A673 (cell line): ENCODE data around the gene TMEM178B. TPM values are rescaled to one million over a fixed set of nuclear protein-coding genes. Genes with fewer than 3 reads are reported as not detected.

ENCODE experiments used
- BruUV-seq: library from RNA; stranded (reverse); fragments of 400-500 nt; replicated peaks from 2 replicates; lab custom pipeline; 2021; lab: Mats Ljungman, UMichigan
- CTCF ChIA-PET: fragments of 300-600 bp; sonication (Branson Sonifier 250); formaldehyde crosslinking; loops from one replicate; lab custom pipeline; 2022; ENCODE audit warnings: antibody characterized with exemption; lab: Charles Lee
- POLR2A ChIA-PET: fragments of 300-600 bp; sonication (Branson Sonifier 250); formaldehyde crosslinking; loops from one replicate; lab custom pipeline; 2022; ENCODE audit warnings: antibody characterized with exemption; ENCODE audit not compliant: low non-redundant PET; lab: Charles Lee
- DNase-seq: peaks from one replicate; pipeline ENCODE4 v3.0.0-alpha.2; 2015; ENCODE audit warnings: low spot score
- H3K27ac ChIP-seq: fragments of 200-600 bp; sonication (generic); 2 replicates; pipeline ENCODE4 v1.5.1; 2016; ENCODE audit warnings: mixed run types, low read depth, mild to moderate bottlenecking, mixed read lengths, antibody characterized with exemption, low read length; ENCODE audit not compliant: poor library complexity, severe bottlenecking
- H3K27me3 ChIP-seq: fragments of 200-600 bp; sonication (generic); replicated peaks from 2 replicates; pipeline ENCODE4 v1.6.1; 2017; ENCODE audit warnings: mixed run types, low read depth, mild to moderate bottlenecking, mixed read lengths, antibody characterized with exemption, low read length; ENCODE audit not compliant: insufficient read depth, poor library complexity
- H3K36me3 ChIP-seq: fragments of 200-600 bp; sonication (generic); 2 replicates; pipeline ENCODE4 v1.6.1; 2016; ENCODE audit warnings: mixed run types, mild to moderate bottlenecking, mixed read lengths, antibody characterized with exemption, low read length; ENCODE audit not compliant: insufficient read depth, poor library complexity, severe bottlenecking
- H3K4me1 ChIP-seq: fragments of 200-600 bp; sonication (generic); 2 replicates; pipeline ENCODE4 v1.6.1; 2017; ENCODE audit warnings: mixed run types, mild to moderate bottlenecking, mixed read lengths, antibody characterized with exemption, low read length; ENCODE audit not compliant: insufficient read depth, poor library complexity, severe bottlenecking
- H3K4me3 ChIP-seq: fragments of 200-600 bp; sonication (generic); 2 replicates; pipeline ENCODE4 v1.5.1; 2016; ENCODE audit warnings: low read depth, mixed run types, mild to moderate bottlenecking, mixed read lengths, low read length; ENCODE audit not compliant: poor library complexity, severe bottlenecking
- H3K9me3 ChIP-seq: fragments of 200-600 bp; sonication (generic); 2 replicates; pipeline ENCODE4 v1.6.1; 2016; ENCODE audit warnings: mixed run types, low read depth, mild to moderate bottlenecking, mixed read lengths, antibody characterized with exemption, low read length; ENCODE audit not compliant: poor library complexity, severe bottlenecking
- EZH2 ChIP-seq: fragments of 200-600 bp; sonication (generic); IDR thresholded peaks from 2 replicates; pipeline ENCODE4 v1.6.1; 2017; ENCODE audit warnings: borderline replicate concordance, low read depth, mild to moderate bottlenecking, mixed read lengths, antibody characterized with exemption, low read length; ENCODE audit not compliant: poor library complexity, severe bottlenecking
- intact Hi-C: fragments of 100-400 bp; cut with micrococcal nuclease; formaldehyde crosslinking; loops from one replicate; pipeline ENCODE4 v1.10.0; 2022; ENCODE audit not compliant: unreplicated experiment
- total RNA-seq: library from RNA; stranded (reverse); gene quantifications from 2 replicates; pipeline ENCODE4 v1.2.3, GENCODE V29; 2021
- TF ChIP-seq, protein P1 (sequence below): fragments of 300-800, 200-600 bp; sonication (generic); conservative IDR thresholded peaks from 2 replicates; pipeline ENCODE4 v1.5.1; 2017; ENCODE audit warnings: low read depth, mild to moderate bottlenecking, antibody characterized with exemption, low read length, moderate library complexity, mixed read lengths

TMEM178B gene
- total RNA-seq, 1 experiment from 2014 or later, result 2.8 TPM

DNA sequence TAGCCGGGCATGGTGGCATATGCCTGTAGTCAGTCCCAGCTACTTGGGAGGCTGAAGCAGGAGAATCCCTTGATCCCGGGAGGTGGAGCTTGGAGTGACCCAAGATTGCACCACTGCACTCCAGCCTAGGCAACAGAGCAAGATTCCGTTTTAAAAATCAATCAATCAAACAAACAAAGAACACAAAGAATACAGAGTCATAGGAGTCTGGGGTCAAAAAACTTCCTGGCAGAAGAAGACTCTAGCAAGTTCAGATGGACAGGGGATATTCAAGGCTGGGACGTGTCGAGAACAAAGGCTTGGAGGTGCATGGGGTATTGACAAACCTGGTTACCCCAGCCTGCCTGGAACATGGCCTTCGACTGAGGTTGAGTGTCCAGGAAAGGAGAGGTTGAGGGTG, 248.5 kb downstream of the TMEM178B start:
- H3K4me3 ChIP-seq, result no peak overlapping the region
- ChIA-PET CTCF (no interaction called here), POLR2A (no interaction called here)
- H3K4me1 ChIP-seq, result no peaks in the 10 kb centered on the region
- no peaks in the 10 kb centered on the region for H3K36me3 ChIP-seq
- H3K9me3 ChIP-seq, result no peaks in the 10 kb centered on the region
- intact Hi-C loops, result no loop called here
- no peak overlapping the region for H3K27ac ChIP-seq
- H3K27me3 ChIP-seq, result no peaks in the 10 kb centered on the region
- TF ChIP-seq EZH2, result no peak
- TF ChIP-seq, protein P1, sequence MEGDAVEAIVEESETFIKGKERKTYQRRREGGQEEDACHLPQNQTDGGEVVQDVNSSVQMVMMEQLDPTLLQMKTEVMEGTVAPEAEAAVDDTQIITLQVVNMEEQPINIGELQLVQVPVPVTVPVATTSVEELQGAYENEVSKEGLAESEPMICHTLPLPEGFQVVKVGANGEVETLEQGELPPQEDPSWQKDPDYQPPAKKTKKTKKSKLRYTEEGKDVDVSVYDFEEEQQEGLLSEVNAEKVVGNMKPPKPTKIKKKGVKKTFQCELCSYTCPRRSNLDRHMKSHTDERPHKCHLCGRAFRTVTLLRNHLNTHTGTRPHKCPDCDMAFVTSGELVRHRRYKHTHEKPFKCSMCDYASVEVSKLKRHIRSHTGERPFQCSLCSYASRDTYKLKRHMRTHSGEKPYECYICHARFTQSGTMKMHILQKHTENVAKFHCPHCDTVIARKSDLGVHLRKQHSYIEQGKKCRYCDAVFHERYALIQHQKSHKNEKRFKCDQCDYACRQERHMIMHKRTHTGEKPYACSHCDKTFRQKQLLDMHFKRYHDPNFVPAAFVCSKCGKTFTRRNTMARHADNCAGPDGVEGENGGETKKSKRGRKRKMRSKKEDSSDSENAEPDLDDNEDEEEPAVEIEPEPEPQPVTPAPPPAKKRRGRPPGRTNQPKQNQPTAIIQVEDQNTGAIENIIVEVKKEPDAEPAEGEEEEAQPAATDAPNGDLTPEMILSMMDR, result no peak
- BruUV-seq, result no TSS peak
- DNase-seq, result no peak

DNA sequence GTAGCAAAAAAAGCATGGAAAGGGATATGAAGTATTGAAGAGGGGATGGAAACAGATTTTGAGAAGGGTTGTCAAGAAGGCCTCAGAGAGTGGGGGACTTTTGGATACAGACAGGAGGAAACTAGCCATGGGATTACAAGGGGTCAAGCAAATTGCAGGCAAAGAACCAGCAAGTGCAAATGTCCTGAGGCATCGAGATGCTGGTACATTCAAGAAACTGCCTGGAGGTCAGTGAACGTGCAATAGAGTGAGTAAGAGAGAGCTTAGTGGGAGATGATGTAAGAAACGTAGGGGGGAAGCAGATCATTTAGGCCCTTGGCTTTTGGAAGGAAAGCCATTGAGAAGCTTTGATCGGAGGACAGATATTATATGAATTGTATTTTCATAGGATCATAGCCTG, 250.0 kb downstream of the TMEM178B start:
- H3K4me3 ChIP-seq, result no peak overlapping the region
- TF ChIP-seq EZH2, result no peak
- TF ChIP-seq, protein P1, result no peak
- no peaks in the 10 kb centered on the region for H3K9me3 ChIP-seq
- no peaks in the 10 kb centered on the region for H3K36me3 ChIP-seq
- H3K4me1 ChIP-seq, result no peaks in the 10 kb centered on the region
- no peaks in the 10 kb centered on the region for H3K27me3 ChIP-seq
- intact Hi-C loops, result no loop called here
- DNase-seq, result no peak
- CTCF ChIA-PET, result no interaction called here
- POLR2A ChIA-PET, result no interaction called here
- H3K27ac ChIP-seq, result no peak overlapping the region
- no TSS peak for BruUV-seq

DNA sequence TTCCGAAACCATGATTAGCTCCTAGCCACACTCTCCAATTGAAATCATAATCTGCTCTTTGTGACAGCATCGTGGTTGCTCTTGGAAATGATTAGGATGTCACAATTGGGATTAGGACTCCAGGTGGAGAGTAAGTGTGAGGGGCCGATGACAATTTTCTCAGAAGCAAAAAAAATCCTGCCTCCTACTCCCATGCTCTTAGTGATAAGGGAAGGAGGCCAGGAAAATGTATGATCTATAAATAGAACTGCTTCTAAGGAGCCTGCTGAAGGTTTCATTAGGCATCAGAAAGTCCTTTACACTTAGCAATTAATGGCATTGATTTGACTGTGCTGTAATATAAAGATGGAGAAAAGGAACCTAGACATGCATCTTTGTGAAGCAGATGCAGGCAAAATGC, 251.0 kb downstream of the TMEM178B start:
- no peak for DNase-seq
- H3K4me3 ChIP-seq, result no peak overlapping the region
- BruUV-seq, result no TSS peak
- no peaks in the 10 kb centered on the region for H3K9me3 ChIP-seq
- ChIA-PET CTCF (interaction anchor here (0.6 kb wide), 1 partner anchor 64 kb away, joined by 3 read pairs; no protein-coding TSS in a partner anchor), POLR2A (no interaction called here)
- no peaks in the 10 kb centered on the region for H3K4me1 ChIP-seq
- no peaks in the 10 kb centered on the region for H3K36me3 ChIP-seq
- no peak overlapping the region for H3K27ac ChIP-seq
- intact Hi-C loops, result no loop called here
- TF ChIP-seq EZH2, result no peak
- TF ChIP-seq, protein P1, result no peak
- no peaks in the 10 kb centered on the region for H3K27me3 ChIP-seq
